A549 (cell line): ENCODE measurements around the gene TRMO. TPM values are rescaled to one million over a fixed set of nuclear protein-coding genes. Genes with fewer than 3 reads are reported as not detected.

Experiments
- ATAC-seq, 2 experiments: fragments of 200-7000 bp in 1 of 2; fragments of >200 bp in 1 of 2; cut with Nextera tagmentation in 1 of 2; cut with Tn5 transposase in 1 of 2; 3 replicates each; pipeline versions ENCODE4 v1.8.0 to v1.9.1; 2018 to 2020; ENCODE audit warnings: mild to moderate bottlenecking in 1 of 2, moderate library complexity in 1 of 2
- CTCF ChIA-PET: fragments of 300-600 bp; sonication (Branson Sonifier 250); formaldehyde crosslinking; extraction: SDS; loops from one replicate; lab custom pipeline; 2021; ENCODE audit warnings: antibody characterized with exemption, inconsistent platforms; lab: Yijun Ruan, JAX
- POLR2A ChIA-PET: fragments of 350-600 bp; formaldehyde crosslinking; extraction: SDS; loops from one replicate; lab custom pipeline; 2021; ENCODE audit warnings: antibody characterized with exemption, inconsistent platforms; lab: Yijun Ruan, JAX
- DNase-seq, 2 experiments: peaks; one replicate each; pipeline versions ENCODE4 v3.0.0 to v3.0.0-alpha.2; 2011 to 2016; ENCODE audit warnings: low read depth in 1 of 2, low spot score in 1 of 2
- FAIRE-seq: peaks from 2 replicates; lab custom pipeline; 2011; peaks lifted over from hg19 to GRCh38; lab: Jason Lieb, UNC
- H3K27ac ChIP-seq, 2 experiments: fragments of >200 bp; sonication (Bioruptor Twin); formaldehyde crosslinking; 3 replicates each; pipeline ENCODE4 v1.5.1; 2016 to 2017
- H3K4me1 ChIP-seq: fragments of >200 bp; sonication (Bioruptor Twin); formaldehyde crosslinking; 3 replicates; pipeline ENCODE4 v1.6.1; 2016
- H3K4me2 ChIP-seq: fragments of >200 bp; sonication (Bioruptor Twin); formaldehyde crosslinking; 3 replicates; pipeline ENCODE4 v1.6.1; 2016
- H3K4me3 ChIP-seq: fragments of >200 bp; sonication (Bioruptor Twin); formaldehyde crosslinking; 3 replicates; pipeline ENCODE4 v1.5.1; 2016
- H3K9me3 ChIP-seq: fragments of >200 bp; sonication (Bioruptor Twin); formaldehyde crosslinking; 3 replicates; pipeline ENCODE4 v1.6.1; 2016
- BCL3 ChIP-seq: fragments of >200 bp; sonication (Bioruptor Twin); formaldehyde crosslinking; IDR thresholded peaks from 3 replicates; pipeline ENCODE4 v1.6.1; 2016
- CEBPB ChIP-seq, 2 experiments: fragments of >200 bp in 1 of 2; sonication (Bioruptor Twin) in 1 of 2; formaldehyde crosslinking in 1 of 2; IDR thresholded peaks; 2 replicates each; pipeline ENCODE4 v1.6.1; 2012 to 2016
- EHF ChIP-seq: fragments of 250-450 bp; sonication (Bioruptor Pico); IDR thresholded peaks from 2 replicates; pipeline ENCODE4 v1.5.0; 2020; ENCODE audit warnings: mild to moderate bottlenecking
- ELK1 ChIP-seq: fragments of 150-350 bp; IDR thresholded peaks from 2 replicates; pipeline ENCODE4 v1.6.1; 2014; ENCODE audit warnings: low read depth, mild to moderate bottlenecking, low read length
- ESRRA ChIP-seq: fragments of 150-350 bp; IDR thresholded peaks from 2 replicates; pipeline ENCODE4 v1.6.1; 2014; ENCODE audit warnings: mild to moderate bottlenecking, low read length, borderline replicate concordance
- FOSL2 ChIP-seq, 2 experiments: fragments of 450-650 bp in 1 of 2; fragments of >200 bp in 1 of 2; sonication (Bioruptor Twin) in 1 of 2; formaldehyde crosslinking; IDR thresholded peaks; 2 replicates each; pipeline versions ENCODE4 v1.5.0 to v1.6.1; 2016 to 2020; ENCODE audit warnings: mild to moderate bottlenecking in 1 of 2, moderate library complexity in 1 of 2
- HEYL ChIP-seq: fragments of 250-450 bp; sonication (Bioruptor Pico); IDR thresholded peaks from 2 replicates; pipeline ENCODE4 v1.8.0; 2021; ENCODE audit warnings: mild to moderate bottlenecking, moderate library complexity
- HOXA7 ChIP-seq: fragments of 250-450 bp; sonication (Bioruptor Pico); IDR thresholded peaks from 2 replicates; pipeline ENCODE4 v1.5.0; 2020; ENCODE audit warnings: mild to moderate bottlenecking, moderate library complexity
- HOXB13 ChIP-seq: fragments of 250-450 bp; sonication (Bioruptor Pico); IDR thresholded peaks from 2 replicates; pipeline ENCODE4 v1.5.0; 2020; ENCODE audit warnings: low read depth, mild to moderate bottlenecking, moderate library complexity
- MAFK ChIP-seq: fragments of 450-650 bp; IDR thresholded peaks from 2 replicates; pipeline ENCODE4 v1.6.1; 2014; ENCODE audit not compliant: partially characterized antibody
- MAX ChIP-seq: IDR thresholded peaks from 2 replicates; pipeline ENCODE4 v1.6.1; 2012
- MAZ ChIP-seq: fragments of 150-350 bp; IDR thresholded peaks from 2 replicates; pipeline ENCODE4 v1.6.1; 2014; ENCODE audit warnings: antibody characterized with exemption, low read depth, low read length, borderline replicate concordance
- MYC ChIP-seq: IDR thresholded peaks from 2 replicates; pipeline ENCODE4 v1.6.1; 2012; ENCODE audit warnings: mild to moderate bottlenecking, inconsistent platforms, low read length, improper control_type of control experiment, borderline replicate concordance
- NFE2L2 ChIP-seq: fragments of 150-350 bp; conservative IDR thresholded peaks from 2 replicates; pipeline ENCODE4 v1.6.1; 2014; ENCODE audit warnings: low read length
- NR3C1 ChIP-seq: fragments of >200 bp; sonication (Bioruptor Twin); formaldehyde crosslinking; IDR thresholded peaks from 3 replicates; pipeline ENCODE4 v1.6.1; 2017
- PBX3 ChIP-seq: IDR thresholded peaks from 2 replicates; pipeline ENCODE4 v1.6.1; 2012
- POLR2AphosphoS2 ChIP-seq: conservative IDR thresholded peaks from 2 replicates; pipeline ENCODE4 v1.6.1; 2012; ENCODE audit warnings: low read length, improper control_type of control experiment, inconsistent platforms
- RAD21 ChIP-seq, 2 experiments: fragments of >200 bp in 1 of 2; sonication (Bioruptor Twin) in 1 of 2; formaldehyde crosslinking in 1 of 2; IDR thresholded peaks in 1 of 2; conservative IDR thresholded peaks in 1 of 2; 2 replicates in 1 of 2; 3 replicates in 1 of 2; pipeline ENCODE4 v1.6.1; 2012 to 2018; ENCODE audit warnings: inconsistent platforms in 1 of 2
- RARB ChIP-seq: fragments of 250-450 bp; sonication (Bioruptor Pico); IDR thresholded peaks from 2 replicates; pipeline ENCODE4 v1.8.0; 2021; ENCODE audit warnings: mild to moderate bottlenecking, moderate library complexity
- RFX5 ChIP-seq: fragments of 450-650 bp; IDR thresholded peaks from 2 replicates; pipeline ENCODE4 v1.7.1; 2014; ENCODE audit warnings: antibody characterized with exemption, mild to moderate bottlenecking, moderate library complexity
- RNF2 ChIP-seq: fragments of 200-600 bp; sonication (generic); IDR thresholded peaks from 2 replicates; pipeline ENCODE4 v1.6.1; 2016; ENCODE audit warnings: low read depth, mild to moderate bottlenecking, antibody characterized with exemption, moderate library complexity, borderline replicate concordance
- TFCP2L1 ChIP-seq: fragments of 250-450 bp; sonication (Bioruptor Pico); IDR thresholded peaks from 2 replicates; pipeline ENCODE4 v1.5.0; 2021; ENCODE audit warnings: mild to moderate bottlenecking
- USF2 ChIP-seq: fragments of 450-650 bp; IDR thresholded peaks from 2 replicates; pipeline ENCODE4 v1.6.1; 2014; ENCODE audit warnings: antibody characterized with exemption
- ZC3H11A ChIP-seq: fragments of 450-650 bp; IDR thresholded peaks from 2 replicates; pipeline ENCODE4 v1.6.1; 2014; ENCODE audit warnings: antibody characterized with exemption, mild to moderate bottlenecking
- ZNF302 ChIP-seq: fragments of 250-450 bp; sonication (Bioruptor Pico); IDR thresholded peaks from 2 replicates; pipeline ENCODE4 v1.9.0; 2021; ENCODE audit warnings: inconsistent platforms, mild to moderate bottlenecking, moderate library complexity
- WGBS: methylation state at CpG from one replicate; pipeline ENCODE4 v1.1.6; 2017; ENCODE audit errors: missing lambda C conversion rate; 5-methylcytosine and 5-hydroxymethylcytosine counted together
- polyA plus RNA-seq, 4 experiments: library from polyadenylated mRNA; depleted of rRNA in 3 of 4; stranded (reverse); fragments of >200 nt; fragmentation: RNase III in 1 of 4; extraction: RNeasy Plus Mini Kit Qiagen cat#74134 plus additional on column Dnase treatment in 1 of 4; gene quantifications; 2 replicates in 3 of 4; 3 replicates in 1 of 4; pipeline ENCODE4 v1.2.3, GENCODE V29; 2011 to 2017

TRMO gene
- polyA plus RNA-seq, 2 of the 4 experiments (the other 2 are of a cell fraction) = 12.0 to 18.8 TPM

GRCh38 chr9:97860451-97861147 lies 61.7 kb downstream of the TRMO start:
- DNase-seq = no peak
- H3K4me3 ChIP-seq = no peak overlapping the region
- ChIA-PET CTCF (interaction anchor here (1.0 to 2.1 kb wide), 4 partner anchors 9 to 78 kb away, joined by 3 to 4 read pairs (median 3); no protein-coding TSS in a partner anchor), POLR2A (no interaction called here)
- peaks cover 5% of the 10 kb centered on the region; the same call in 2 of the 3 replicates for H3K9me3 ChIP-seq
- FAIRE-seq = no peak
- peak overlapping the region in 1 of 2 experiments; percentile 14; a peak in 1 of 6 replicates for H3K27ac ChIP-seq
- H3K4me2 ChIP-seq = no peak overlapping the region
- H3K4me1 ChIP-seq = peaks cover 7% of the 10 kb centered on the region; the same call in 2 of the 3 replicates
- 84% methylated on average over 10 of the region's 10 CpGs for WGBS
- no peak for TF ChIP-seq NR3C1
- no peak for TF ChIP-seq BCL3
- no peak for TF ChIP-seq RARB (CRISPR knock-in tag)
- TF ChIP-seq MYC = no peak
- TF ChIP-seq TFCP2L1 (CRISPR knock-in tag) = no peak
- no peak for TF ChIP-seq EHF (CRISPR knock-in tag)
- TF ChIP-seq CEBPB (IDR thresholded peaks at IDR 0.05) = no peak
- TF ChIP-seq PBX3 = no peak
- ATAC-seq = peak in 1 of 2 experiments; percentile 16; a peak in 3 of 6 replicates

GRCh38 chr9:97859346-97859745 lies 63.0 kb downstream of the TRMO start:
- Histone ChIP-seq H3K4me2 (no peak overlapping the region), H3K27ac (no peak overlapping the region), H3K4me3 (no peak overlapping the region), H3K9me3 (no peaks in the 10 kb centered on the region), H3K4me1 (peaks cover 19% of the 10 kb centered on the region)
- DNase-seq (no peak), ATAC-seq (no peak), FAIRE-seq (no peak)
- CTCF ChIA-PET = interaction anchor here (0.8 to 2.1 kb wide), 6 partner anchors 10 to 45 kb away, joined by 3 to 5 read pairs (median 4); no protein-coding TSS in a partner anchor
- POLR2A ChIA-PET = interaction anchor here (0.9 kb wide), 1 partner anchor 18 kb away, joined by 3 read pairs; no protein-coding TSS in a partner anchor
- TF ChIP-seq FOSL2 (IDR thresholded peaks at IDR 0.05) (no peak), FOSL2 (CRISPR knock-in tag; IDR thresholded peaks at IDR 0.05) (no peak), MAFK (no peak), NFE2L2 (no peak), RNF2 (no peak), RAD21 (conservative IDR thresholded peaks at IDR 0.05 in 1 of 2, IDR thresholded peaks at IDR 0.05 in 1 of 2) (no peak), MAX (no peak), EHF (CRISPR knock-in tag) (no peak)
- WGBS = 83% methylated on average over 2 of the region's 2 CpGs

GRCh38 chr9:97858826-97859225 lies 63.5 kb downstream of the TRMO start:
- TF ChIP-seq MAZ = no peak
- TF ChIP-seq HEYL (CRISPR knock-in tag) = no peak
- no peak for FAIRE-seq
- WGBS = 88% methylated on average over 1 of the region's 1 CpG
- Histone ChIP-seq H3K9me3 (no peaks in the 10 kb centered on the region), H3K4me3 (no peak overlapping the region), H3K4me1 (peaks cover 19% of the 10 kb centered on the region), H3K27ac (no peak overlapping the region), H3K4me2 (no peak overlapping the region)
- CTCF ChIA-PET = interaction anchor here (0.8 to 2.1 kb wide), 4 partner anchors 10 to 45 kb away, joined by 3 to 5 read pairs (median 4); no protein-coding TSS in a partner anchor
- DNase-seq = no peak
- POLR2A ChIA-PET = interaction anchor here (0.9 kb wide), 1 partner anchor 19 kb away, joined by 3 read pairs; no protein-coding TSS in a partner anchor
- no peak for ATAC-seq

GRCh38 chr9:97858393-97858713 lies 63.9 kb downstream of the TRMO start:
- ChIA-PET POLR2A (no interaction called here), CTCF (no interaction called here)
- Histone ChIP-seq H3K4me3 (no peak overlapping the region), H3K9me3 (no peaks in the 10 kb centered on the region), H3K27ac (no peak overlapping the region), H3K4me1 (peaks cover 20% of the 10 kb centered on the region), H3K4me2 (no peak overlapping the region)
- WGBS = 94% methylated on average over 6 of the region's 6 CpGs
- DNase-seq = no peak
- no peak for FAIRE-seq
- ATAC-seq = no peak
- no peak for TF ChIP-seq ESRRA
- no peak for TF ChIP-seq EHF (CRISPR knock-in tag)
- no peak for TF ChIP-seq POLR2AphosphoS2
- TF ChIP-seq RFX5 = no peak
- no peak for TF ChIP-seq ZNF302
- TF ChIP-seq HOXB13 (CRISPR knock-in tag) = no peak
- TF ChIP-seq HOXA7 (CRISPR knock-in tag) = no peak
- no peak for TF ChIP-seq USF2
- TF ChIP-seq ELK1 = no peak
- TF ChIP-seq ZC3H11A = no peak
